Osteoblast (primary cell): Measurements from ENCODE around the gene TTYH3. TPM values are rescaled to one million over a fixed set of nuclear protein-coding genes. Genes with fewer than 3 reads are reported as not detected.
A peak's percentile ranks its signal among the peaks of the same experiment; 100 is the strongest.

Experiments used
- DNase-seq: peaks from one replicate; pipeline ENCODE4 v3.0.0; 2011; ENCODE audit warnings: low spot score, mixed read lengths; ENCODE audit not compliant: insufficient read length; ENCODE audit errors: missing footprints
- H2AFZ ChIP-seq: 2 replicates; pipeline ENCODE4 v1.6.0; 2011; ENCODE audit warnings: mild to moderate bottlenecking, low read length
- H3K27ac ChIP-seq: 2 replicates; pipeline ENCODE4 v1.5.1; 2011; ENCODE audit warnings: mild to moderate bottlenecking, low read depth, low read length, moderate library complexity
- H3K27me3 ChIP-seq: 2 replicates; pipeline ENCODE4 v1.6.0; 2012; ENCODE audit warnings: mild to moderate bottlenecking, control low read depth, inconsistent platforms, low read length, moderate library complexity; ENCODE audit not compliant: insufficient read depth
- H3K36me3 ChIP-seq: 2 replicates; pipeline ENCODE4 v1.5.1; 2011; ENCODE audit warnings: mild to moderate bottlenecking, low read length, control low read depth, moderate library complexity; ENCODE audit not compliant: insufficient read depth
- H3K4me1 ChIP-seq: 2 replicates; pipeline ENCODE4 v1.5.1; 2011; ENCODE audit warnings: mild to moderate bottlenecking, low read length, control low read depth, moderate library complexity; ENCODE audit not compliant: insufficient read depth
- H3K4me2 ChIP-seq: 2 replicates; pipeline ENCODE4 v1.6.0; 2011; ENCODE audit warnings: mild to moderate bottlenecking, low read length; ENCODE audit not compliant: insufficient read depth
- H3K4me3 ChIP-seq: fragments of 200-600 bp; sonication (generic); 3 replicates; pipeline ENCODE4 v1.5.1; 2012; ENCODE audit warnings: mild to moderate bottlenecking, low read length, inconsistent platforms; ENCODE audit not compliant: insufficient read depth
- H3K79me2 ChIP-seq: 2 replicates; pipeline ENCODE4 v1.6.0; 2012; ENCODE audit warnings: mild to moderate bottlenecking, low read length, control low read depth, inconsistent platforms; ENCODE audit not compliant: insufficient read depth
- H3K9me3 ChIP-seq: 2 replicates; pipeline ENCODE4 v1.5.1; 2011; ENCODE audit warnings: low read depth, low read length, control low read depth
- H4K20me1 ChIP-seq: 2 replicates; pipeline ENCODE4 v1.6.0; 2012; ENCODE audit warnings: mild to moderate bottlenecking, low read length, control low read depth; ENCODE audit not compliant: insufficient read depth
- total RNA-seq: library from RNA; depleted of rRNA; stranded (reverse); fragments of >200 nt; gene quantifications from 2 replicates; pipeline ENCODE4 v1.2.3, GENCODE V29; 2012
- TF ChIP-seq, protein P1 (sequence below): IDR thresholded peaks from 2 replicates; pipeline ENCODE4 v1.5.1; 2011; ENCODE audit warnings: mild to moderate bottlenecking, low read depth, low read length, moderate library complexity; ENCODE audit errors: extremely low read depth

TTYH3 gene
- total RNA-seq, 1 donor = 29.0 TPM

DNA sequence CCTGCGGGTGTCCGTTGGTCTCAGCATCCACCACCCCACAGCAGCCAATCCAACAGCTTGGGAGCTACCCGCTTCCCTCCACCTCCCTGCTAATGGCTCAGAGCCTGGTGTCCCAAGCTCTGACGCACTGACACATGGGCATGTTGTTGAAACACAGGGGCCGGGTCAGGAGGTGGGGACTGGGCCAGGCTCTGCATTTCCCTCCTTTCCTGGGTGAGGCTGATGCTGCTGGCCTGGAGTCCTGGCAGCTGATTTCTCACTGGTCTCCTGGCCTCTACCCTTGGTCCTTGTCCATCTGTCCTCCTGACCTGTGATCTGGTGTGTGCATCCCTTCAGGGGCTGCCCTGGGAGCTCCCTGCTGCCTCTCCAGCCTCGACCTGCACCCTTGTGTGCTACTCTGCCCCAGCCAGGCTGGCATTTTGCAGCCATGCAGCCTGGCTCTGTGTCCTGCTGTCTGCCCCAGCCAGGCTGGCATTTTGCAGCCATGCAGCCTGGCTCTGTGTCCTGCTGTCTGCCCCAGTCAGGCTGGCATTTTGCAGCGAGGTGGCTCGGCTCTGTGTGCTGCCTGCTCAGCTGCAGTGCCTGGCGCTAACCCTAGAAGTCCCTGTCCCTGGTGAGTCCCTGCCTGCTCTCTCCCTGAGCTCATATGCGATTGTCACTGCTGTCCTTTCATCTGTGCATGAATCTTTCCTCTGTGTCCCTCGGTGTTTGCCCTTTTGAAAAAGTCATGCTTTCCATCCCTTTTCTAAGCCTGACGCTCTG lies 70.2 kb downstream of the TTYH3 start:
- no peak overlapping the region for H3K4me2 ChIP-seq
- no peaks in the 10 kb centered on the region for H3K79me2 ChIP-seq
- no peaks in the 10 kb centered on the region for H3K9me3 ChIP-seq
- no peak overlapping the region for H3K27ac ChIP-seq
- H3K4me3 ChIP-seq = no peak overlapping the region
- H3K27me3 ChIP-seq = peaks cover 3% of the 10 kb centered on the region
- H3K4me1 ChIP-seq = no peaks in the 10 kb centered on the region
- TF ChIP-seq, protein P1, sequence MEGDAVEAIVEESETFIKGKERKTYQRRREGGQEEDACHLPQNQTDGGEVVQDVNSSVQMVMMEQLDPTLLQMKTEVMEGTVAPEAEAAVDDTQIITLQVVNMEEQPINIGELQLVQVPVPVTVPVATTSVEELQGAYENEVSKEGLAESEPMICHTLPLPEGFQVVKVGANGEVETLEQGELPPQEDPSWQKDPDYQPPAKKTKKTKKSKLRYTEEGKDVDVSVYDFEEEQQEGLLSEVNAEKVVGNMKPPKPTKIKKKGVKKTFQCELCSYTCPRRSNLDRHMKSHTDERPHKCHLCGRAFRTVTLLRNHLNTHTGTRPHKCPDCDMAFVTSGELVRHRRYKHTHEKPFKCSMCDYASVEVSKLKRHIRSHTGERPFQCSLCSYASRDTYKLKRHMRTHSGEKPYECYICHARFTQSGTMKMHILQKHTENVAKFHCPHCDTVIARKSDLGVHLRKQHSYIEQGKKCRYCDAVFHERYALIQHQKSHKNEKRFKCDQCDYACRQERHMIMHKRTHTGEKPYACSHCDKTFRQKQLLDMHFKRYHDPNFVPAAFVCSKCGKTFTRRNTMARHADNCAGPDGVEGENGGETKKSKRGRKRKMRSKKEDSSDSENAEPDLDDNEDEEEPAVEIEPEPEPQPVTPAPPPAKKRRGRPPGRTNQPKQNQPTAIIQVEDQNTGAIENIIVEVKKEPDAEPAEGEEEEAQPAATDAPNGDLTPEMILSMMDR = no peak
- H4K20me1 ChIP-seq = peaks cover 4% of the 10 kb centered on the region
- no peaks in the 10 kb centered on the region for H3K36me3 ChIP-seq
- DNase-seq = peak; percentile 94
- no peak overlapping the region for H2AFZ ChIP-seq

DNA sequence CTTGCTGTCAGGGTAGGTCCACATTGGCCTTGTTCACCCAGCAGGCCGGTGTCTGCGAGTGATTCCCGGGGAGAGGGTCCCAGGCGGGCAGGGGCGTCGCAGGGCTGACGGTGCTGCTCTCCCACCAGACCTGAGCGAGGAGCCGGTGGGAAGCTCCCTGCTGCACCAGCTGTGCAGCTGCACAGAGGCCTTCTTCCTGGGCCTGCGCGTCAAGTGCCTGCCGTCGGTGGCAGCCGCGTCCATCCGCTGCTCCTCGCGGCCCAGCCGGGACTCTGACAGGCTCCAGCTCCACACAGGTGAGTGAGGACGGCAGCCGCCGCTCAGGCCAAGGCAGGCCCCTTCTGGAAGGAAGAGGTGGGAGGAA lies 70.8 kb downstream of the TTYH3 start:
- no peak overlapping the region for H3K27ac ChIP-seq
- no peaks in the 10 kb centered on the region for H3K36me3 ChIP-seq
- TF ChIP-seq, protein P1 = no peak
- H3K9me3 ChIP-seq = no peaks in the 10 kb centered on the region
- H3K4me3 ChIP-seq = no peak overlapping the region
- no peak for DNase-seq
- H3K4me1 ChIP-seq = no peaks in the 10 kb centered on the region
- H2AFZ ChIP-seq = no peak overlapping the region
- no peak overlapping the region for H3K4me2 ChIP-seq
- peaks cover 3% of the 10 kb centered on the region for H3K27me3 ChIP-seq
- H3K79me2 ChIP-seq = no peaks in the 10 kb centered on the region
- H4K20me1 ChIP-seq = peaks cover 4% of the 10 kb centered on the region

DNA sequence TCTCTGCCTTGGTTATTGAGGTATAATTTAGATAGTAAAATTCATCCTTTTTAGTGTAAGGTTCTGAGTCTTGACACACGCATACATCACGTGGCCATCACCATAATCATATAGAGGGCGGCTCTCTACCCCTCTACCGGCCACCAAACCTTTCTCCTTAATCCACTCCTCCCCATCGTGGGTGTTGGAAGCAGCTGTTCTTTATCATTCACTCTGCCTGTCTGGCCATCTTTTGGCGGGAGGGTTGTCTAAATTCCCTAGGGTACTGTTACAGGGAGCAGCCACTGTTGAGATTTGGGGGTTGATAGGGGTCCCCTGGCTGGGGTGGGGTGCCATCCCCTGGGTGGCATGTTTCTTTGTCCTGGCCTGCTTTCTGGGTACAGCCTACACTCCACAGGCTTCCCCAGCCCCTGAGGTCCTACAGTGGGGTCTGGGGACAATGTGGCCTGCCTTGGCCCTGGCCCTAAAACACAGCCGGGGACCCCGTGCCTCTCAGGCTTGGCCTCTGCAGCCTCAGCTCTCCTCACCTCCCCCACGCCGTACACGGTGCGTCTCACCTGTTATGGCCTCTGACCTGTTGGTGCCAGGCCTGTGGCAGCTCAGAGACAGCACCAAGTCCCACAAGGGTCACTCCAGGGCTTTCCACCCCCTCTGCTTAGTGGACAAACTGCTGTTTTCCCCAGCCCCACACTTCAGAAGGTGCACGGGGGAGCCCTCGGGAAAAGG lies 73.7 kb downstream of the TTYH3 start:
- TF ChIP-seq, protein P1 = no peak
- Histone ChIP-seq H3K9me3 (no peaks in the 10 kb centered on the region), H4K20me1 (peaks cover 4% of the 10 kb centered on the region), H3K4me3 (no peak overlapping the region), H2AFZ (no peak overlapping the region), H3K4me1 (no peaks in the 10 kb centered on the region), H3K27me3 (no peaks in the 10 kb centered on the region), H3K36me3 (no peaks in the 10 kb centered on the region), H3K79me2 (no peaks in the 10 kb centered on the region), H3K4me2 (no peak overlapping the region), H3K27ac (no peak overlapping the region)
- DNase-seq = no peak

DNA sequence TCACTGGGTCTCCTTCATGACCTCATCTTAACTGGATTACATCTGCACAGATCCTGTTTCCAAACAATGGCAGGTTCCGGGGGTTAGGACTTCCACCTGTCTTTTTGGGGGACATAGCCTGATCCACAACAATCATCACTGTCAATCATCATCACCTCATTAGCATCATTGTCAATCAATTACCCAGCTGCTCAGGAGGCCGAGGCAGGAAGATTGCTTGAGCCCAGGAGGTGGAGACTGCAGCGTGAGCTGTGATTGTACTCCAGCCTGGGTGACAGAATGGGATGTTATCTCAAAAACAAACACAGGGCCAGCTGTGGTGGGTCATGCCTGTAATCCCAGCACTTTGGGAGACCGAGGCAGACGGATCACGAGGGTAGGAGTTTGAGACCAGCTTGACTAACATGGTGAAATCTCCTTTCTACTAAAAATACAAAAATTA lies 74.9 kb downstream of the TTYH3 start:
- Histone ChIP-seq H3K4me2 (no peak overlapping the region), H2AFZ (no peak overlapping the region), H3K79me2 (no peaks in the 10 kb centered on the region), H3K27ac (no peak overlapping the region), H3K4me3 (no peak overlapping the region), H3K27me3 (no peaks in the 10 kb centered on the region), H3K4me1 (no peaks in the 10 kb centered on the region), H4K20me1 (peaks cover under 1% of the 10 kb centered on the region), H3K36me3 (no peaks in the 10 kb centered on the region), H3K9me3 (no peaks in the 10 kb centered on the region)
- DNase-seq = no peak
- TF ChIP-seq, protein P1 = no peak
